HG03280 (cell line): ENCODE data around the gene EDAR.

Experiments
- ATAC-seq: cut with Tn5 transposase; IDR thresholded peaks from one replicate; pipeline ENCODE4 v1.9.1; 2021; ENCODE audit warnings: mild to moderate bottlenecking, moderate library complexity; ENCODE audit not compliant: unreplicated experiment

EDAR gene

GRCh38 chr2:108877506-108877905 lies 111.5 kb downstream of the EDAR start:
- ATAC-seq, result no peak

- no peak for ATAC-seq
Measured at GRCh38 chr2:108870069-108870644, 118.9 kb downstream of the EDAR start.

- no peak for ATAC-seq
Measured at GRCh38 chr2:108869542-108869941, 119.5 kb downstream of the EDAR start.

DNA sequence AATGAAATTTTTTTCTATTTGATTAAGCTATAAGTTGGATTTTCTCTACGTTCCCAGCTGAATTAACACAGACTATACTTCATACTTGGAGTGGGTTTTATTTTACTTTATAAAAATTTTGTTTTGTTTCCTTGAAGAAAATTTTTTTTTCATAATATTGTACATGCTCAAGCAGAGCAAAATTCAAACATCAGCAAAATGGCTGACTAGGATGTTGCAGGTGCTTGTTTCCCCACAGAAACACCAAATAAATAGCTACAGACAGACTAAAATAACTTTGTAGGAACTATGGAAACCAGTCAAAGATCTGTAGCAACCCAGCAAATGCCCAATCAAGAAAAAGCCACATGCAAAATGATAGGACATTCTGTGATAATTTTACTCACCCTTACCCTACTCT lies 120.1 kb downstream of the EDAR start:
- no peak for ATAC-seq

GRCh38 chr2:108866041-108866440 lies 123.0 kb downstream of the EDAR start:
- ATAC-seq, result no peak

GRCh38 chr2:108858894-108859293 lies 130.1 kb downstream of the EDAR start:
- no peak for ATAC-seq

GRCh38 chr2:108855194-108855593 lies 133.8 kb downstream of the EDAR start:
- ATAC-seq, result no peak

DNA sequence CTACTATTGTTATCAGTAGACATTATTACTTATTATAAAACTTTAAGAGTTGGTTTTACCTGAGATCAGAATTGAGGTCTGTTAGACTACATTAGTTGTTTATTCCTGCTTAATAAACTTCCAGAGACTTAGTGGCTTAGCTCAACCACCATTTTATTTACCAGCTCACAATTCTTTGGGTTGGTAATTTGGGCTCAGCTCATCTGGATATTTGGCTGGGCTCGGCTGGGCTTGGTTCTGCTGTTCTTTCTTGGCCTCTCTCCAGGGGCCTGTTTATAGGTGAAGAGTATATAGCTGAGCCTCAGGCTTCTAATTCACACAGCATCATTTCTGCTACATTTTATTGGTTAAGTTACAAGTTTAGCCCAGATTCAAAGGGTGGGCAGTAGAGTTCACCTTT lies 134.5 kb downstream of the EDAR start:
- ATAC-seq, result no peak

DNA sequence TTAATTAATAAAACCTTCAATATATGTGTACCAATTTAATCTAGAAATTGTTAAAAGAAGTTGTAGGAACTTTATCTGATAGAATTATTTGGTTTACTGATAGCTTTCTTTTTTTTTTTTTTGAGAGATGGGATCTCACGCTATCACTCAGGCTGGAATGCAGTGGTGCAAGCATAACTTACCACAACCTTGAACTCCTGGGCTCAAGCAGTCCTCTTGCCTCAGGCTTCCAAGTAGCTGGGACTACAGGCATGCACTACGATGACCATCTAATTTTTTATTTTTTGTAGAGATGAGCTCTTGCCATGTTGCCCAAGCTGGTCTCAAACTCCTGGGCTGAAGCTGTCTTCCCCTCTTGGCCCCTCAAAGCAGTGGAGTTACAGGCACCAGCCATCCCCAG lies 135.6 kb downstream of the EDAR start:
- ATAC-seq, result no peak

DNA sequence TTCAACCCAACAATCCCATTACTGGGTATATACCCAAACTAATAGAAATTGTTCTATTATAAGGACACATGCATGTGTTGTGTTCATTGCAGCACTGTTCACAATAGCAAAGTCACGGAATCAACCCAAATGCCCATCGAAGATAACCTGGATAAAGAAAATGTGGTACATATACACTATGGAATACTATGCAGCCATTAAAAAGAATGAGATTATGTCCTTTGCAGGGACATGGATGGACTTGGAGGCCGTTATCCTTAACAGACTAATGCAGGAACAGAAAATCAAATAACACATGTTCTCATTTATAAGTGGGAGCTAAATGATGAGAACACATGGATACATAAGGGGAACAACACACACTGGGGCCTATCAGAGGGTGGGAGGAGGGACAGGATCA lies 136.6 kb downstream of the EDAR start:
- no peak for ATAC-seq

DNA sequence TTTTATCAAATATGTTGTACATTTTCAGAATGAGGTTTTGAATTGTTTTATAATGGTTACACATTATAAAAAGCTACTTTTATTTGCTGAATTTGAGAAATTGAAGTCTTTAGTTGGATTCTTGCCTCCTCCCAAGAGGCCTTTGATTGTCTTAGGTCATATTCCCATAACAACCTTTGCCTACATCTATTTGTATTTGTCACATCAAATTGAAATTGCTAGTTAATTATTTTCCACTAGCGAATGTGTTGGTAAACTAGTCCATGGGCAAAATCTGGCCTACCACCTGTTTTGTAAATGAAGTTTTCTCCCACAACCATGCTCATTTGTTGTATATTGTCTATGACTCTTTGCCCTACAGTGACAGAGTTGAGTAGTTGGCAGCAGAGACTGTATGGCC lies 142.0 kb downstream of the EDAR start:
- ATAC-seq, result no peak

DNA sequence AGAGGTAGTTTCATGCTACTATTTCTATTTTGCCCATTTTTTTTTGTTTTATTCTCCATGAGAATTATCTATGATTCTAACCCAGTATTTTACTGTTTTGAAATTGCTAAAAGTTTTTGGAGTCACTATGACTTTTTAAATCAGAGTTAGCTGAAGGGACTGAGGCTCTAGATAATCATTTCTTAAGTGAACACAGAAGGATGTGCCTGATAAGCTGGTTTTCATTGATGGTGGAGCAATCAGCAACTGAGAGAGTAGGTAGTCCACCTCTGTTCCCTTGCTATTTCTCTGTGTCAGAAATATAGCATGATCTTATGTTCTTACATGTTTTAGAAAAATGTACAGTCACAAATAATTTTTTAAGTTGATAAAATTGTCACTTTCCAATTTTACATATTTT lies 143.1 kb downstream of the EDAR start:
- ATAC-seq, result no peak
